ENCODE measurements around the gene ADH5.

DNA sequence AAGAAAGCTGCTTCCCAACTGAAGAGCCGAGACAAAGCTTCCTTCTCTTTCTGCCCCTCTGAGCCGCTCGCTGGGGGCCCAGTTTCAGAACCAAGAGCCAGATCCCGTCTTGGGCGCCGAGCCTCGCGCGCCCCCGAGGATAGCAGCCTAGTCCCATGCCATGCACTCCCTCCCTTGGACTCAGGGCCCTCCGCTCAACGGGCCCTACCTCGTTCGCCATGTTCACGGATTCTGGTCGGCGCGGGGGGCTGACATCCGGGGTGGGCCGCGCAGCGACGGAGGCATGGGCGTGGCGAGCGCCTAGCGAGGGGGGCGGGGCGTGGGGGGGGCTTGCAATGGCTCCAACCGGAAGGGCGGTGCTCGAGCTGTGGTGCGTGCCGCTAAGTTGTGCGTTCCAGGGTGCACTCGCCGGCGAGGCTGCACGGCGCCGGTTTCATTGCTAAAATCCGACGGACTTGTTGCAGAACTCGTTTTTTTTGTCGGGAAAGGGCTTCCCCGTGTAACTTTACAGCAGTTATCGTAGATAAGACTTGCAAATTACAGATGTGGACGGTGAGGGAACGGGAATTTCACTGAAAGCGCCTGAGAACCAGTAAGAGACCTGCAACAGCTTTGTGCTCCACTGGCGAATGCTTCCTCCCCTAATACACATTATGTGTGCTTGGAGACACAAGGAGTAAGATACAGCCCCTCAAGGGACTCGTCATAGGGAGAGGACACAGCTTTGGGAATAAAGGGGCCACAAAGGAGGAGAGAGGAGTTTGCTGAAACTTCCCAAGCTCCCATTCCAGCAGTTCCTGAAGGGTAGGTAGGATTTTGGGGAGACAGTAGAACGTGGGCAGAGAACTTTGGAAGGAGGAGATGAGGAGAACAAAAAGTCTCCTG lies at the start of gene ADH5:
- TF ChIP-seq CTCF (conservative IDR thresholded peaks at IDR 0.05; ENCODE audit: low read length) (no peak), EZH2phosphoT487 (IDR thresholded peaks at IDR 0.05; ENCODE audit: borderline replicate concordance, low read depth, low read length) (no peak)
